GM18502 (cell line): ENCODE results near the gene ANP32D.
"Not testable (repeated sequence)": the region's sequence is repeated elsewhere in the genome, so short reads cannot be mapped to it uniquely, and the experiment has no call there.

Source experiments
- ATAC-seq: cut with Tn5 transposase; IDR thresholded peaks from one replicate; pipeline ENCODE4 v1.9.1; 2021; ENCODE audit warnings: mild to moderate bottlenecking; ENCODE audit not compliant: unreplicated experiment, poor library complexity

ANP32D gene

GRCh38 chr12:48489456-48489855 lies 17.1 kb downstream of the ANP32D start:
- ATAC-seq: not testable (repeated sequence)

GRCh38 chr12:48500281-48500680 lies 27.9 kb downstream of the ANP32D start:
- ATAC-seq: not testable (repeated sequence)

DNA sequence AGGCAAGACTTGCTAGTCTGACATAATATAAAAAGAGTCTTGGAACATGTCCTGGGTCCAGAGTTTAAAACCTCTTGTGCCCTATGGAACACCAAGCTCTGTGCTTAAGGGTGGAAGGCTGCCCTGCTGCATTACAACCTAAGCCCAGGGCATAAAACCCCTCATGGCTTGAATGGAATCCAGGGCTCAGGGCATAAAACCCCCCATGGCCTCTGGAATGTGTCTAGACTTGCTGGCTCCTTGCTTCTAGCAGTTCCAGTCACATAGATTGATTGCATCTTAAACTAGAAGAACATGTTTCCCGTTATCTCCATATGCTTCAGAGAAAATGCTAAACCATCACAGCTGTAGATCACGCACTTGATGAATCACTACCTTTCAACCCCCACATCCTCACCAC lies 34.5 kb downstream of the ANP32D start:
- not testable (repeated sequence) for ATAC-seq

- ATAC-seq: no peak
Measured at GRCh38 chr12:48508987-48509386, 36.6 kb downstream of the ANP32D start.

- ATAC-seq: no peak
Measured at GRCh38 chr12:48510111-48510510, 37.8 kb downstream of the ANP32D start.

- peak; percentile 96 for ATAC-seq
Measured at GRCh38 chr12:48512855-48513254, 40.5 kb downstream of the ANP32D start.

GRCh38 chr12:48514728-48515127 lies 42.4 kb downstream of the ANP32D start:
- ATAC-seq: no peak

DNA sequence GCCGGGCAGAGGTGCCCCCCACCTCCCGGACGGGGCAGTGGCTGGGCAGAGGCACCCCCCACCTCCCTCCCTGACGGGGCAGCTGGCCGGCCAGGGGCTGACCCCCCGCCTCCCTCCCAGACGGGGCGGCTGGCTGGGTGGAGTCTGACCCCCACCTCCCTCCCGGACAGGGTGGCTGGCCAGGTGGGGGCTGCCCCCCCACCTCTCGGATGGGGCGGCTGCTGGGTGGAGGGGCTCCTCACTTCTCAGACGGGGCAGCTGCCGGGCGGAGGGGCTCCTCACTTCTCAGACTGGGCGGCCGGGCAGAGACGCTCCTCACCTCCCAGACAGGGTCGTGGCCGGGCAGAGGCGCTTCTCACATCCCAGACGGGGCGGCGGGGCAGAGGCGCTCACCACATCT lies 48.0 kb downstream of the ANP32D start:
- not testable (repeated sequence) for ATAC-seq
